ENCODE data around the gene MMP20. TPM values are rescaled to one million over a fixed set of nuclear protein-coding genes. Genes with fewer than 3 reads are reported as not detected.

MMP20 gene
- total RNA-seq, 1 donor from 2014 or later, result not detected

DNA sequence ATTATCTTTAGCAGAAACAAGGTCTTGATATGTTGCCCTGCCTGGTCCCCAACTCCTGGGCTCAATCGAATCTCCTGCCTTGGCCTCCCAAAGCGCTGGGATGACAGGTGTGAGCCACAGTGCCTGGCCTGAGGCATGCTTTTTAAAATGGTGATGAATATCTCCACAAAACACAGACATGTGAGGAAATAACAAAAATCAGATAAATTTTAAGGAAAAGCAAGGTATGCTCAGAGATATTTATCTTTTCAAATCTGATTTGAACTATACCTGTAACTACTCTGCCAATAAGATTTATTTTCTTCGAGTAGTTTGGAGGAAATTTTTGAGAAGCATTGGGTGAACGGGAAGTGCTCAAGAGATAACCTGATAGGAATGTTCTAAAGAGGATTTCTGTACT, 35.9 kb upstream of the MMP20 start:
- no peak overlapping the region for H3K27ac Mint-ChIP-seq (ENCODE audit: unreplicated experiment)

DNA sequence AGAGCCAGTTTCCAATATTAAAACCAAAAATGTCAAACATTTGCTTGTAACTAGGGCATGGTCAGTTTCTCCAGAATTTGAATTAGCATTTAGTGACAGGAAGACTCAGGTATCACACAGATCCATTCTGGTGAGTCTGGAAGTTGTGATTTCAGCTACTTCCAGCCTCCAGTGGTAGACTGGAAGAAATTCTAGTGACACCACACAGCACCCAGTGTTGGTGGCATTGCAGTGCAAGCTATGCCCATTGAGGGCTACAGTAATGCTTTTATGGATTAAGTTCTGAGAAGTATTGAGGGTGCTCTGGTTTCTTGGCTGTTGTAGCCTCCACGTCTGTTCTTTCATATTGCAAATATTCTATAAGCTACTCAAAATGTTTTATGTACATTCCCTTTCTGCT, 31.4 kb upstream of the MMP20 start:
- Mint-ChIP-seq H3K4me1 (ENCODE audit: low read depth, unreplicated experiment) (no peaks in the 10 kb centered on the region), H3K36me3 (ENCODE audit: low read depth, unreplicated experiment) (no peaks in the 10 kb centered on the region), H3K9me3 (ENCODE audit: unreplicated experiment) (peaks cover 6% of the 10 kb centered on the region), H3K4me3 (ENCODE audit: unreplicated experiment) (no peak overlapping the region), H3K27ac (ENCODE audit: unreplicated experiment) (no peak overlapping the region), H3K27me3 (ENCODE audit: low read depth, unreplicated experiment) (peaks cover 2% of the 10 kb centered on the region)
- H3K79me2 ChIP-seq (ENCODE audit: insufficient read depth, low read length), result no peaks in the 10 kb centered on the region
- H3K36me3 ChIP-seq (ENCODE audit: insufficient read depth, low read length), result no peaks in the 10 kb centered on the region
- H3K4me1 ChIP-seq (ENCODE audit: insufficient read depth, low read length), result no peaks in the 10 kb centered on the region
- H3K9me3 ChIP-seq (ENCODE audit: insufficient read depth, low read depth, low read length), result no peaks in the 10 kb centered on the region
- H4K20me1 ChIP-seq (ENCODE audit: insufficient read depth, low read length), result no peaks in the 10 kb centered on the region
- no peaks in the 10 kb centered on the region for H3K27me3 ChIP-seq (ENCODE audit: insufficient read depth, low read length)
- TF ChIP-seq EZH2 (IDR thresholded peaks at IDR 0.05; ENCODE audit: insufficient read depth, low read length), result no peak
- TF ChIP-seq, protein P1, sequence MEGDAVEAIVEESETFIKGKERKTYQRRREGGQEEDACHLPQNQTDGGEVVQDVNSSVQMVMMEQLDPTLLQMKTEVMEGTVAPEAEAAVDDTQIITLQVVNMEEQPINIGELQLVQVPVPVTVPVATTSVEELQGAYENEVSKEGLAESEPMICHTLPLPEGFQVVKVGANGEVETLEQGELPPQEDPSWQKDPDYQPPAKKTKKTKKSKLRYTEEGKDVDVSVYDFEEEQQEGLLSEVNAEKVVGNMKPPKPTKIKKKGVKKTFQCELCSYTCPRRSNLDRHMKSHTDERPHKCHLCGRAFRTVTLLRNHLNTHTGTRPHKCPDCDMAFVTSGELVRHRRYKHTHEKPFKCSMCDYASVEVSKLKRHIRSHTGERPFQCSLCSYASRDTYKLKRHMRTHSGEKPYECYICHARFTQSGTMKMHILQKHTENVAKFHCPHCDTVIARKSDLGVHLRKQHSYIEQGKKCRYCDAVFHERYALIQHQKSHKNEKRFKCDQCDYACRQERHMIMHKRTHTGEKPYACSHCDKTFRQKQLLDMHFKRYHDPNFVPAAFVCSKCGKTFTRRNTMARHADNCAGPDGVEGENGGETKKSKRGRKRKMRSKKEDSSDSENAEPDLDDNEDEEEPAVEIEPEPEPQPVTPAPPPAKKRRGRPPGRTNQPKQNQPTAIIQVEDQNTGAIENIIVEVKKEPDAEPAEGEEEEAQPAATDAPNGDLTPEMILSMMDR (IDR thresholded peaks at IDR 0.05; ENCODE audit: insufficient read depth, low read depth, low read length), result no peak
- no peak overlapping the region for H3K9ac ChIP-seq (ENCODE audit: low read length)
- H2AFZ ChIP-seq (ENCODE audit: low read depth, low read length), result no peak overlapping the region
- FAIRE-seq, result no peak
- H3K27ac ChIP-seq (ENCODE audit: low read depth, low read length), result no peak overlapping the region
- no peak overlapping the region for H3K4me2 ChIP-seq (ENCODE audit: low read length)
- H3K4me3 ChIP-seq (ENCODE audit: insufficient read depth, low read depth, low read length), result no peak overlapping the region
- DNase-seq (ENCODE audit: low read depth), result no peak

More for the DNA sequence above, 35.9 kb upstream of the MMP20 start:
- Mint-ChIP-seq H3K9me3 (ENCODE audit: unreplicated experiment) (peaks cover 1% of the 10 kb centered on the region), H3K27me3 (ENCODE audit: low read depth, unreplicated experiment) (peaks cover 5% of the 10 kb centered on the region), H3K36me3 (ENCODE audit: low read depth, unreplicated experiment) (no peaks in the 10 kb centered on the region), H3K4me1 (ENCODE audit: low read depth, unreplicated experiment) (no peaks in the 10 kb centered on the region), H3K4me3 (ENCODE audit: unreplicated experiment) (no peak overlapping the region)
- Histone ChIP-seq H3K9ac (ENCODE audit: low read length) (no peak overlapping the region), H3K36me3 (ENCODE audit: insufficient read depth, low read length) (no peaks in the 10 kb centered on the region), H3K4me1 (ENCODE audit: insufficient read depth, low read length) (no peaks in the 10 kb centered on the region), H3K27ac (ENCODE audit: low read depth, low read length) (no peak overlapping the region), H3K9me3 (ENCODE audit: insufficient read depth, low read depth, low read length) (no peaks in the 10 kb centered on the region), H2AFZ (ENCODE audit: low read depth, low read length) (no peak overlapping the region), H3K4me3 (ENCODE audit: insufficient read depth, low read depth, low read length) (no peak overlapping the region), H3K79me2 (ENCODE audit: insufficient read depth, low read length) (no peaks in the 10 kb centered on the region), H4K20me1 (ENCODE audit: insufficient read depth, low read length) (no peaks in the 10 kb centered on the region), H3K27me3 (ENCODE audit: insufficient read depth, low read length) (no peaks in the 10 kb centered on the region), H3K4me2 (ENCODE audit: low read length) (no peak overlapping the region)
- TF ChIP-seq EZH2 (IDR thresholded peaks at IDR 0.05; ENCODE audit: insufficient read depth, low read length), result no peak
- TF ChIP-seq, protein P1 (IDR thresholded peaks at IDR 0.05; ENCODE audit: insufficient read depth, low read depth, low read length), result no peak
- DNase-seq (ENCODE audit: low read depth) (no peak), FAIRE-seq (no peak)

DNA sequence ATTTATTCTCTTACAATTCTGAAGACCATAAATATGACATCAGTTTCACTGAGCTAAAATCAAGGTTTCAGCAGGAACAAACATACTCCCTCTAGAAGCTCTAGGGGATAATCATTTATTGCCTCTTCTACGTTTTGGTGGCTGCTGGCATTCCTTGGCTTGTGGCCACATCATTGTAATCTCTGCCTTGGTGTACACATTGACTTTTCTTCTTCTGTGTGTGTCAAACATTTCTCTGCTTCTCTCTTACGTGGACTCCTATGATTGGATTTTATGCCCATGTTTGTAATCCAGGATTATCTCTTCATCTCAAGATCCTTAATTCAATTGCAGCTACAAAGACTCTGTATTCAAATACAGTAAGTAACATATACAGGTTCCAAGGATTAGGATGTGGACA, 30.4 kb upstream of the MMP20 start:
- no peak overlapping the region for H3K27ac Mint-ChIP-seq (ENCODE audit: unreplicated experiment)
- no peaks in the 10 kb centered on the region for H3K36me3 Mint-ChIP-seq (ENCODE audit: low read depth, unreplicated experiment)
- no peak overlapping the region for H3K9ac ChIP-seq (ENCODE audit: low read length)
- no peaks in the 10 kb centered on the region for H3K9me3 ChIP-seq (ENCODE audit: insufficient read depth, low read depth, low read length)
- no peak overlapping the region for H3K27ac ChIP-seq (ENCODE audit: low read depth, low read length)
- no peak overlapping the region for H2AFZ ChIP-seq (ENCODE audit: low read depth, low read length)
- no peaks in the 10 kb centered on the region for H3K79me2 ChIP-seq (ENCODE audit: insufficient read depth, low read length)
- no peaks in the 10 kb centered on the region for H3K4me1 ChIP-seq (ENCODE audit: insufficient read depth, low read length)
- H3K4me3 ChIP-seq (ENCODE audit: insufficient read depth, low read depth, low read length), result no peak overlapping the region
- no peak overlapping the region for H3K4me2 ChIP-seq (ENCODE audit: low read length)
- DNase-seq (ENCODE audit: low read depth) (no peak), FAIRE-seq (no peak)
- H4K20me1 ChIP-seq (ENCODE audit: insufficient read depth, low read length), result no peaks in the 10 kb centered on the region
- peaks cover 6% of the 10 kb centered on the region for H3K9me3 Mint-ChIP-seq (ENCODE audit: unreplicated experiment)
- no peaks in the 10 kb centered on the region for H3K4me1 Mint-ChIP-seq (ENCODE audit: low read depth, unreplicated experiment)
- H3K36me3 ChIP-seq (ENCODE audit: insufficient read depth, low read length), result no peaks in the 10 kb centered on the region
- H3K27me3 ChIP-seq (ENCODE audit: insufficient read depth, low read length), result no peaks in the 10 kb centered on the region
- no peaks in the 10 kb centered on the region for H3K27me3 Mint-ChIP-seq (ENCODE audit: low read depth, unreplicated experiment)
- TF ChIP-seq, protein P1 (IDR thresholded peaks at IDR 0.05; ENCODE audit: insufficient read depth, low read depth, low read length), result no peak
- no peak for TF ChIP-seq EZH2 (IDR thresholded peaks at IDR 0.05; ENCODE audit: insufficient read depth, low read length)
- H3K4me3 Mint-ChIP-seq (ENCODE audit: unreplicated experiment), result no peak overlapping the region

Data from astrocyte (in vitro differentiated cells and primary cell).